GM23338 (cell line): ENCODE results near the gene TTBK2. TPM values are rescaled to one million over a fixed set of nuclear protein-coding genes. Genes with fewer than 3 reads are reported as not detected.

ENCODE experiments used
- ATAC-seq: fragments of 200-7000 bp; cut with Tn5 transposase; 3 replicates; pipeline ENCODE4 v1.9.1; 2020
- DNase-seq: peaks from one replicate; pipeline ENCODE4 v3.0.0-alpha.2; 2015; ENCODE audit warnings: low spot score
- H2AFZ ChIP-seq: fragments of 200-600 bp; sonication (generic); 2 replicates; pipeline ENCODE4 v1.8.0; 2016; ENCODE audit warnings: antibody characterized with exemption, mild to moderate bottlenecking, moderate library complexity
- H3F3A ChIP-seq: fragments of 200-600 bp; sonication (generic); replicated peaks from 2 replicates; pipeline ENCODE4 v1.8.0; 2017; ENCODE audit warnings: antibody characterized with exemption, mixed run types, low read depth
- H3K27ac ChIP-seq: fragments of 200-600 bp; sonication (generic); 2 replicates; pipeline ENCODE4 v1.6.1; 2016; ENCODE audit warnings: low read depth
- H3K27me3 ChIP-seq: fragments of 200-600 bp; sonication (generic); 2 replicates; pipeline ENCODE4 v1.8.0; 2016; ENCODE audit warnings: mild to moderate bottlenecking, mixed run types, moderate library complexity; ENCODE audit not compliant: insufficient read depth
- H3K36me3 ChIP-seq: fragments of 200-600 bp; sonication (generic); 2 replicates; pipeline ENCODE4 v1.8.0; 2016; ENCODE audit warnings: mild to moderate bottlenecking; ENCODE audit not compliant: insufficient read depth
- H3K4me1 ChIP-seq: fragments of 200-600 bp; sonication (generic); 2 replicates; pipeline ENCODE4 v1.8.0; 2016; ENCODE audit warnings: mild to moderate bottlenecking, moderate library complexity; ENCODE audit not compliant: insufficient read depth
- H3K4me2 ChIP-seq: fragments of 200-600 bp; sonication (generic); 2 replicates; pipeline ENCODE4 v1.7.1; 2017; ENCODE audit warnings: mixed run types
- H3K4me3 ChIP-seq: fragments of 200-600 bp; sonication (generic); 2 replicates; pipeline ENCODE4 v1.6.1; 2016; ENCODE audit warnings: mixed run types
- H3K79me2 ChIP-seq: fragments of 200-600 bp; sonication (generic); replicated peaks from 2 replicates; pipeline ENCODE4 v1.8.0; 2017; ENCODE audit warnings: mild to moderate bottlenecking; ENCODE audit not compliant: insufficient read depth
- H3K9me2 ChIP-seq: fragments of 200-600 bp; sonication (generic); 2 replicates; pipeline ENCODE4 v1.8.0; 2017; ENCODE audit not compliant: insufficient read depth
- H4K20me1 ChIP-seq: fragments of 200-600 bp; sonication (generic); replicated peaks from 2 replicates; pipeline ENCODE4 v1.8.0; 2017; ENCODE audit warnings: mild to moderate bottlenecking; ENCODE audit not compliant: insufficient read depth
- H3K27ac Mint-ChIP-seq: 2 replicates; pipeline ENCODE4 v1.8.0; 2020; ENCODE audit warnings: inconsistent platforms, mild to moderate bottlenecking, moderate library complexity, mixed read lengths
- H3K27me3 Mint-ChIP-seq: 3 replicates; pipeline ENCODE4 v1.8.0; 2022; ENCODE audit warnings: low read depth, mild to moderate bottlenecking, moderate library complexity, mixed read lengths, inconsistent platforms; ENCODE audit not compliant: insufficient read depth, poor library complexity
- H3K36me3 Mint-ChIP-seq: 3 replicates; pipeline ENCODE4 v1.8.0; 2021; ENCODE audit warnings: low read depth, mild to moderate bottlenecking, inconsistent platforms, moderate library complexity, mixed read lengths
- H3K4me1 Mint-ChIP-seq: 3 replicates; pipeline ENCODE4 v1.8.0; 2020; ENCODE audit warnings: mild to moderate bottlenecking, inconsistent platforms, mixed read lengths
- H3K4me3 Mint-ChIP-seq: 3 replicates; pipeline ENCODE4 v1.8.0; 2021; ENCODE audit warnings: moderate library complexity, mild to moderate bottlenecking, inconsistent platforms, mixed read lengths
- H3K9me3 Mint-ChIP-seq: 3 replicates; pipeline ENCODE4 v1.8.0; 2020; ENCODE audit warnings: moderate library complexity, mild to moderate bottlenecking, inconsistent platforms, mixed read lengths
- CREB1 ChIP-seq: fragments of 250-450 bp; sonication (Bioruptor Pico); IDR thresholded peaks from 2 replicates; pipeline ENCODE4 v1.5.0; 2020; ENCODE audit warnings: low read depth, mild to moderate bottlenecking, moderate library complexity
- EZH2phosphoT487 ChIP-seq: fragments of 200-600 bp; sonication (generic); IDR thresholded peaks from one replicate; pipeline ENCODE4 v1.8.1; 2018; ENCODE audit warnings: antibody characterized with exemption; ENCODE audit not compliant: unreplicated experiment
- JUNB ChIP-seq: IDR thresholded peaks from one replicate; pipeline ENCODE4 v1.6.1; 2016; ENCODE audit warnings: antibody characterized with exemption; ENCODE audit not compliant: unreplicated experiment
- STAT1 ChIP-seq: IDR thresholded peaks from one replicate; pipeline ENCODE4 v1.6.1; 2016; ENCODE audit warnings: antibody characterized with exemption; ENCODE audit not compliant: unreplicated experiment
- ZNF114 ChIP-seq: fragments of 250-450 bp; sonication (Bioruptor Pico); IDR thresholded peaks from 2 replicates; pipeline ENCODE4 v1.5.0; 2020; ENCODE audit warnings: mild to moderate bottlenecking, moderate library complexity
- ZNF331 ChIP-seq: fragments of 250-450 bp; sonication (Bioruptor Pico); IDR thresholded peaks from 2 replicates; pipeline ENCODE4 v1.5.0; 2020; ENCODE audit warnings: low read depth, mild to moderate bottlenecking, moderate library complexity
- polyA plus RNA-seq: library from polyadenylated mRNA; unstranded; fragments of >200 nt; fragmentation: Nextera tagmentation; extraction: Ambion mirVana; gene quantifications from 2 replicates; pipeline ENCODE4 v1.2.1, GENCODE V29; 2016
- total RNA-seq: library from RNA; depleted of rRNA; stranded (reverse); fragments of >200 nt; shearing (Covaris generic); gene quantifications from 2 replicates; pipeline ENCODE4 v1.2.3, GENCODE V29; 2014
- TF ChIP-seq, protein P1 (sequence below): fragments of 250-450 bp; sonication (Bioruptor Pico); IDR thresholded peaks from 2 replicates; pipeline ENCODE4 v1.5.0; 2020; ENCODE audit warnings: mild to moderate bottlenecking, moderate library complexity
- TF ChIP-seq, protein P2 (sequence below): IDR thresholded peaks from one replicate; pipeline ENCODE4 v1.6.1; 2018; ENCODE audit warnings: antibody characterized with exemption; ENCODE audit not compliant: unreplicated experiment
- TF ChIP-seq, protein P3 (sequence below), 2 experiments: fragments of 200-600 bp in 1 of 2; sonication (generic) in 1 of 2; conservative IDR thresholded peaks; 2 replicates each; pipeline versions ENCODE4 v1.5.1 to v1.6.1; 2016 to 2017; ENCODE audit warnings: antibody characterized with exemption in 2 of 2, low read depth in 2 of 2, mild to moderate bottlenecking in 2 of 2, moderate library complexity in 1 of 2

Gene TTBK2
- total and polyA plus RNA-seq, 2 experiments from 2014 or later = 5.8 to 15.9 TPM

DNA sequence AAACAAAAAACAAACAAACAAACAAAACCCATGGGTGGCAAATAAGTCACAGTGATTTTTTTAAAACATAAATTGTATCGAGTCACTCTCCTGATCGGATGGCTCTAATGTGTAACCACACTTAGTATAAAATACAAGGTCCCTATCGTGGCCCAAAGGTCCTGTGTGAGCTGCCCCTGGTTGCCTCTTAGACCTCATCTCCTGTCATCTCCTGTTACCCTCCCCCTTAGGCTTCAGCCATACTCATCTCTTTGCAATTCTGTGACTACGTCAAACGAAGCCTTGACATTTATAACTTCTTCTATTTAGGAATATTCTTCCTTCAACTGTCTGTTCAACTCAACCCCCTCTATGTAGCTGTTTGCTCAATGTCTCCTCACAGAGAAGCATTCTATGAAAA lies 43.9 kb upstream of the TTBK2 start:
- no peak for ATAC-seq
- H3K36me3 ChIP-seq = peaks cover 10% of the 10 kb centered on the region; the same call in 1 of the 2 replicates
- H3K4me3 Mint-ChIP-seq = no peak overlapping the region
- H3K27ac Mint-ChIP-seq = no peak overlapping the region
- H3K4me2 ChIP-seq = no peak overlapping the region
- no peaks in the 10 kb centered on the region; the same call in 1 of the 2 replicates for H4K20me1 ChIP-seq
- no peak for DNase-seq
- no peaks in the 10 kb centered on the region for H3K4me1 ChIP-seq
- H3F3A ChIP-seq = no peaks in the 10 kb centered on the region
- H3K9me3 Mint-ChIP-seq = no peaks in the 10 kb centered on the region
- H3K79me2 ChIP-seq = no peaks in the 10 kb centered on the region
- H3K9me2 ChIP-seq = no peaks in the 10 kb centered on the region
- H3K27me3 Mint-ChIP-seq = no peaks in the 10 kb centered on the region
- no peak overlapping the region for H2AFZ ChIP-seq
- no peaks in the 10 kb centered on the region for H3K27me3 ChIP-seq
- H3K4me1 Mint-ChIP-seq = no peaks in the 10 kb centered on the region
- TF ChIP-seq STAT1 (no peak), EZH2phosphoT487 (no peak), ZNF331 (CRISPR knock-in tag) (no peak), CREB1 (CRISPR knock-in tag) (no peak), JUNB (no peak), ZNF114 (CRISPR knock-in tag) (no peak)
- TF ChIP-seq, protein P1, sequence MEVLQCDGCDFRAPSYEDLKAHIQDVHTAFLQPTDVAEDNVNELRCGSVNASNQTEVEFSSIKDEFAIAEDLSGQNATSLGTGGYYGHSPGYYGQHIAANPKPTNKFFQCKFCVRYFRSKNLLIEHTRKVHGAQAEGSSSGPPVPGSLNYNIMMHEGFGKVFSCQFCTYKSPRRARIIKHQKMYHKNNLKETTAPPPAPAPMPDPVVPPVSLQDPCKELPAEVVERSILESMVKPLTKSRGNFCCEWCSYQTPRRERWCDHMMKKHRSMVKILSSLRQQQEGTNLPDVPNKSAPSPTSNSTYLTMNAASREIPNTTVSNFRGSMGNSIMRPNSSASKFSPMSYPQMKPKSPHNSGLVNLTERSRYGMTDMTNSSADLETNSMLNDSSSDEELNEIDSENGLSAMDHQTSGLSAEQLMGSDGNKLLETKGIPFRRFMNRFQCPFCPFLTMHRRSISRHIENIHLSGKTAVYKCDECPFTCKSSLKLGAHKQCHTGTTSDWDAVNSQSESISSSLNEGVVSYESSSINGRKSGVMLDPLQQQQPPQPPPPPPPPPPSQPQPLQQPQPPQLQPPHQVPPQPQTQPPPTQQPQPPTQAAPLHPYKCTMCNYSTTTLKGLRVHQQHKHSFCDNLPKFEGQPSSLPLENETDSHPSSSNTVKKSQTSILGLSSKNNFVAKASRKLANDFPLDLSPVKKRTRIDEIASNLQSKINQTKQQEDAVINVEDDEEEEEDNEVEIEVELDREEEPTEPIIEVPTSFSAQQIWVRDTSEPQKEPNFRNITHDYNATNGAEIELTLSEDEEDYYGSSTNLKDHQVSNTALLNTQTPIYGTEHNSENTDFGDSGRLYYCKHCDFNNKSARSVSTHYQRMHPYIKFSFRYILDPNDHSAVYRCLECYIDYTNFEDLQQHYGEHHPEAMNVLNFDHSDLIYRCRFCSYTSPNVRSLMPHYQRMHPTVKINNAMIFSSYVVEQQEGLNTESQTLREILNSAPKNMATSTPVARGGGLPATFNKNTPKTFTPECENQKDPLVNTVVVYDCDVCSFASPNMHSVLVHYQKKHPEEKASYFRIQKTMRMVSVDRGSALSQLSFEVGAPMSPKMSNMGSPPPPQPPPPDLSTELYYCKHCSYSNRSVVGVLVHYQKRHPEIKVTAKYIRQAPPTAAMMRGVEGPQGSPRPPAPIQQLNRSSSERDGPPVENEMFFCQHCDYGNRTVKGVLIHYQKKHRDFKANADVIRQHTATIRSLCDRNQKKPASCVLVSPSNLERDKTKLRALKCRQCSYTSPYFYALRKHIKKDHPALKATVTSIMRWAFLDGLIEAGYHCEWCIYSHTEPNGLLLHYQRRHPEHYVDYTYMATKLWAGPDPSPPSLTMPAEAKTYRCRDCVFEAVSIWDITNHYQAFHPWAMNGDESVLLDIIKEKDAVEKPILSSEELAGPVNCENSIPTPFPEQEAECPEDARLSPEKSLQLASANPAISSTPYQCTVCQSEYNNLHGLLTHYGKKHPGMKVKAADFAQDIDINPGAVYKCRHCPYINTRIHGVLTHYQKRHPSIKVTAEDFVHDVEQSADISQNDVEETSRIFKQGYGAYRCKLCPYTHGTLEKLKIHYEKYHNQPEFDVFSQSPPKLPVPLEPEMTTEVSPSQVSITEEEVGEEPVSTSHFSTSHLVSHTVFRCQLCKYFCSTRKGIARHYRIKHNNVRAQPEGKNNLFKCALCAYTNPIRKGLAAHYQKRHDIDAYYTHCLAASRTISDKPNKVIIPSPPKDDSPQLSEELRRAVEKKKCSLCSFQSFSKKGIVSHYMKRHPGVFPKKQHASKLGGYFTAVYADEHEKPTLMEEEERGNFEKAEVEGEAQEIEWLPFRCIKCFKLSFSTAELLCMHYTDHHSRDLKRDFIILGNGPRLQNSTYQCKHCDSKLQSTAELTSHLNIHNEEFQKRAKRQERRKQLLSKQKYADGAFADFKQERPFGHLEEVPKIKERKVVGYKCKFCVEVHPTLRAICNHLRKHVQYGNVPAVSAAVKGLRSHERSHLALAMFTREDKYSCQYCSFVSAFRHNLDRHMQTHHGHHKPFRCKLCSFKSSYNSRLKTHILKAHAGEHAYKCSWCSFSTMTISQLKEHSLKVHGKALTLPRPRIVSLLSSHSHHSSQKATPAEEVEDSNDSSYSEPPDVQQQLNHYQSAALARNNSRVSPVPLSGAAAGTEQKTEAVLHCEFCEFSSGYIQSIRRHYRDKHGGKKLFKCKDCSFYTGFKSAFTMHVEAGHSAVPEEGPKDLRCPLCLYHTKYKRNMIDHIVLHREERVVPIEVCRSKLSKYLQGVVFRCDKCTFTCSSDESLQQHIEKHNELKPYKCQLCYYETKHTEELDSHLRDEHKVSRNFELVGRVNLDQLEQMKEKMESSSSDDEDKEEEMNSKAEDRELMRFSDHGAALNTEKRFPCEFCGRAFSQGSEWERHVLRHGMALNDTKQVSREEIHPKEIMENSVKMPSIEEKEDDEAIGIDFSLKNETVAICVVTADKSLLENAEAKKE (CRISPR knock-in tag) = no peak
- TF ChIP-seq, protein P2, sequence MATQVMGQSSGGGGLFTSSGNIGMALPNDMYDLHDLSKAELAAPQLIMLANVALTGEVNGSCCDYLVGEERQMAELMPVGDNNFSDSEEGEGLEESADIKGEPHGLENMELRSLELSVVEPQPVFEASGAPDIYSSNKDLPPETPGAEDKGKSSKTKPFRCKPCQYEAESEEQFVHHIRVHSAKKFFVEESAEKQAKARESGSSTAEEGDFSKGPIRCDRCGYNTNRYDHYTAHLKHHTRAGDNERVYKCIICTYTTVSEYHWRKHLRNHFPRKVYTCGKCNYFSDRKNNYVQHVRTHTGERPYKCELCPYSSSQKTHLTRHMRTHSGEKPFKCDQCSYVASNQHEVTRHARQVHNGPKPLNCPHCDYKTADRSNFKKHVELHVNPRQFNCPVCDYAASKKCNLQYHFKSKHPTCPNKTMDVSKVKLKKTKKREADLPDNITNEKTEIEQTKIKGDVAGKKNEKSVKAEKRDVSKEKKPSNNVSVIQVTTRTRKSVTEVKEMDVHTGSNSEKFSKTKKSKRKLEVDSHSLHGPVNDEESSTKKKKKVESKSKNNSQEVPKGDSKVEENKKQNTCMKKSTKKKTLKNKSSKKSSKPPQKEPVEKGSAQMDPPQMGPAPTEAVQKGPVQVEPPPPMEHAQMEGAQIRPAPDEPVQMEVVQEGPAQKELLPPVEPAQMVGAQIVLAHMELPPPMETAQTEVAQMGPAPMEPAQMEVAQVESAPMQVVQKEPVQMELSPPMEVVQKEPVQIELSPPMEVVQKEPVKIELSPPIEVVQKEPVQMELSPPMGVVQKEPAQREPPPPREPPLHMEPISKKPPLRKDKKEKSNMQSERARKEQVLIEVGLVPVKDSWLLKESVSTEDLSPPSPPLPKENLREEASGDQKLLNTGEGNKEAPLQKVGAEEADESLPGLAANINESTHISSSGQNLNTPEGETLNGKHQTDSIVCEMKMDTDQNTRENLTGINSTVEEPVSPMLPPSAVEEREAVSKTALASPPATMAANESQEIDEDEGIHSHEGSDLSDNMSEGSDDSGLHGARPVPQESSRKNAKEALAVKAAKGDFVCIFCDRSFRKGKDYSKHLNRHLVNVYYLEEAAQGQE = no peak
- TF ChIP-seq, protein P3, sequence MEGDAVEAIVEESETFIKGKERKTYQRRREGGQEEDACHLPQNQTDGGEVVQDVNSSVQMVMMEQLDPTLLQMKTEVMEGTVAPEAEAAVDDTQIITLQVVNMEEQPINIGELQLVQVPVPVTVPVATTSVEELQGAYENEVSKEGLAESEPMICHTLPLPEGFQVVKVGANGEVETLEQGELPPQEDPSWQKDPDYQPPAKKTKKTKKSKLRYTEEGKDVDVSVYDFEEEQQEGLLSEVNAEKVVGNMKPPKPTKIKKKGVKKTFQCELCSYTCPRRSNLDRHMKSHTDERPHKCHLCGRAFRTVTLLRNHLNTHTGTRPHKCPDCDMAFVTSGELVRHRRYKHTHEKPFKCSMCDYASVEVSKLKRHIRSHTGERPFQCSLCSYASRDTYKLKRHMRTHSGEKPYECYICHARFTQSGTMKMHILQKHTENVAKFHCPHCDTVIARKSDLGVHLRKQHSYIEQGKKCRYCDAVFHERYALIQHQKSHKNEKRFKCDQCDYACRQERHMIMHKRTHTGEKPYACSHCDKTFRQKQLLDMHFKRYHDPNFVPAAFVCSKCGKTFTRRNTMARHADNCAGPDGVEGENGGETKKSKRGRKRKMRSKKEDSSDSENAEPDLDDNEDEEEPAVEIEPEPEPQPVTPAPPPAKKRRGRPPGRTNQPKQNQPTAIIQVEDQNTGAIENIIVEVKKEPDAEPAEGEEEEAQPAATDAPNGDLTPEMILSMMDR (conservative IDR thresholded peaks at IDR 0.05; ENCODE audit: low read depth in 2 of 2) = no peak
- no peak overlapping the region for H3K4me3 ChIP-seq
- H3K27ac ChIP-seq = no peak overlapping the region
- H3K36me3 Mint-ChIP-seq = peaks cover 20% of the 10 kb centered on the region
